Keratinocyte (primary cell): ENCODE results near the gene ANKRD28.

ENCODE experiments used
- EZH2 ChIP-seq: IDR thresholded peaks from one replicate; pipeline ENCODE4 v1.6.1; 2012; ENCODE audit warnings: inconsistent platforms, mild to moderate bottlenecking, low read length, moderate library complexity
- TF ChIP-seq, protein P1 (sequence below), 3 experiments: IDR thresholded peaks in 1 of 3; conservative IDR thresholded peaks in 1 of 3; optimal IDR thresholded peaks in 1 of 3; 2 replicates in 2 of 3; 3 replicates in 1 of 3; pipeline versions ENCODE3 to v1.5.1; 2011; ENCODE audit warnings: low read length in 3 of 3, mild to moderate bottlenecking in 3 of 3, moderate library complexity in 2 of 3, control low read depth in 1 of 3, inconsistent platforms in 1 of 3; ENCODE audit not compliant: insufficient read depth in 2 of 3; ENCODE audit errors: extremely low read depth in 1 of 3

DNA sequence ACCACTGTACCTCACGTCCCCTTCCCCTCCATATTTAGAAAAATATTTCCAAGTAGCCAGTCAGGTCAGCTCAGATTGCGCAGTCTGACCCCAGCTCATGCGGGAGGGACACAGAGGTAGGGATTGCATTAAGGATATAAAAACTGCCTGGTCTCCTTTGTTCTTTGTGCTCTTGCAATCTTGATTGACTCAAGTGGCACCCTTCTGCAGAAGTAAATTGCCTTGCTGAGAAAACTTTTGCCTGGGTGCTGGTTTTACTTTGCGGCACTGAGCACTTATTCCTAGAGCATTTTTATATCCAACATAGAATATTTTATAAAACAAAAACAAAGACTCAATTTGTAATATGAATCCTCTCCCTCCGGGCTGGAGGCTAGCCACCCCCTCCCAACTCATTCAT is 141.4 kb downstream of the ANKRD28 start:
- TF ChIP-seq, protein P1, sequence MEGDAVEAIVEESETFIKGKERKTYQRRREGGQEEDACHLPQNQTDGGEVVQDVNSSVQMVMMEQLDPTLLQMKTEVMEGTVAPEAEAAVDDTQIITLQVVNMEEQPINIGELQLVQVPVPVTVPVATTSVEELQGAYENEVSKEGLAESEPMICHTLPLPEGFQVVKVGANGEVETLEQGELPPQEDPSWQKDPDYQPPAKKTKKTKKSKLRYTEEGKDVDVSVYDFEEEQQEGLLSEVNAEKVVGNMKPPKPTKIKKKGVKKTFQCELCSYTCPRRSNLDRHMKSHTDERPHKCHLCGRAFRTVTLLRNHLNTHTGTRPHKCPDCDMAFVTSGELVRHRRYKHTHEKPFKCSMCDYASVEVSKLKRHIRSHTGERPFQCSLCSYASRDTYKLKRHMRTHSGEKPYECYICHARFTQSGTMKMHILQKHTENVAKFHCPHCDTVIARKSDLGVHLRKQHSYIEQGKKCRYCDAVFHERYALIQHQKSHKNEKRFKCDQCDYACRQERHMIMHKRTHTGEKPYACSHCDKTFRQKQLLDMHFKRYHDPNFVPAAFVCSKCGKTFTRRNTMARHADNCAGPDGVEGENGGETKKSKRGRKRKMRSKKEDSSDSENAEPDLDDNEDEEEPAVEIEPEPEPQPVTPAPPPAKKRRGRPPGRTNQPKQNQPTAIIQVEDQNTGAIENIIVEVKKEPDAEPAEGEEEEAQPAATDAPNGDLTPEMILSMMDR (optimal IDR thresholded peaks at IDR 0.05 in 1 of 3, IDR thresholded peaks at IDR 0.05 in 1 of 3, conservative IDR thresholded peaks at IDR 0.05 in 1 of 3; ENCODE audit: extremely low read depth in 1 of 3, insufficient read depth in 2 of 3, low read length in 3 of 3) = no peak
- no peak for TF ChIP-seq EZH2
